A673 (cell line): ENCODE measurements around the gene ITGA6. TPM values are rescaled to one million over a fixed set of nuclear protein-coding genes. Genes with fewer than 3 reads are reported as not detected.

Source experiments
- BruUV-seq: library from RNA; stranded (reverse); fragments of 400-500 nt; replicated peaks from 2 replicates; lab custom pipeline; 2021; lab: Mats Ljungman, UMichigan
- CTCF ChIA-PET: fragments of 300-600 bp; sonication (Branson Sonifier 250); formaldehyde crosslinking; loops from one replicate; lab custom pipeline; 2022; ENCODE audit warnings: antibody characterized with exemption; lab: Charles Lee
- POLR2A ChIA-PET: fragments of 300-600 bp; sonication (Branson Sonifier 250); formaldehyde crosslinking; loops from one replicate; lab custom pipeline; 2022; ENCODE audit warnings: antibody characterized with exemption; ENCODE audit not compliant: low non-redundant PET; lab: Charles Lee
- DNase-seq: peaks from one replicate; pipeline ENCODE4 v3.0.0-alpha.2; 2015; ENCODE audit warnings: low spot score
- H3K27ac ChIP-seq: fragments of 200-600 bp; sonication (generic); 2 replicates; pipeline ENCODE4 v1.5.1; 2016; ENCODE audit warnings: mixed run types, low read depth, mild to moderate bottlenecking, mixed read lengths, antibody characterized with exemption, low read length; ENCODE audit not compliant: poor library complexity, severe bottlenecking
- H3K27me3 ChIP-seq: fragments of 200-600 bp; sonication (generic); replicated peaks from 2 replicates; pipeline ENCODE4 v1.6.1; 2017; ENCODE audit warnings: mixed run types, low read depth, mild to moderate bottlenecking, mixed read lengths, antibody characterized with exemption, low read length; ENCODE audit not compliant: insufficient read depth, poor library complexity
- H3K36me3 ChIP-seq: fragments of 200-600 bp; sonication (generic); 2 replicates; pipeline ENCODE4 v1.6.1; 2016; ENCODE audit warnings: mixed run types, mild to moderate bottlenecking, mixed read lengths, antibody characterized with exemption, low read length; ENCODE audit not compliant: insufficient read depth, poor library complexity, severe bottlenecking
- H3K4me1 ChIP-seq: fragments of 200-600 bp; sonication (generic); 2 replicates; pipeline ENCODE4 v1.6.1; 2017; ENCODE audit warnings: mixed run types, mild to moderate bottlenecking, mixed read lengths, antibody characterized with exemption, low read length; ENCODE audit not compliant: insufficient read depth, poor library complexity, severe bottlenecking
- H3K4me3 ChIP-seq: fragments of 200-600 bp; sonication (generic); 2 replicates; pipeline ENCODE4 v1.5.1; 2016; ENCODE audit warnings: low read depth, mixed run types, mild to moderate bottlenecking, mixed read lengths, low read length; ENCODE audit not compliant: poor library complexity, severe bottlenecking
- H3K9me3 ChIP-seq: fragments of 200-600 bp; sonication (generic); 2 replicates; pipeline ENCODE4 v1.6.1; 2016; ENCODE audit warnings: mixed run types, low read depth, mild to moderate bottlenecking, mixed read lengths, antibody characterized with exemption, low read length; ENCODE audit not compliant: poor library complexity, severe bottlenecking
- CTCF ChIP-seq: fragments of 300-800, 200-600 bp; sonication (generic); conservative IDR thresholded peaks from 2 replicates; pipeline ENCODE4 v1.5.1; 2017; ENCODE audit warnings: low read depth, mild to moderate bottlenecking, antibody characterized with exemption, low read length, moderate library complexity, mixed read lengths
- EZH2 ChIP-seq: fragments of 200-600 bp; sonication (generic); IDR thresholded peaks from 2 replicates; pipeline ENCODE4 v1.6.1; 2017; ENCODE audit warnings: borderline replicate concordance, low read depth, mild to moderate bottlenecking, mixed read lengths, antibody characterized with exemption, low read length; ENCODE audit not compliant: poor library complexity, severe bottlenecking
- intact Hi-C: fragments of 100-400 bp; cut with micrococcal nuclease; formaldehyde crosslinking; loops from one replicate; pipeline ENCODE4 v1.10.0; 2022; ENCODE audit not compliant: unreplicated experiment
- total RNA-seq: library from RNA; stranded (reverse); gene quantifications from 2 replicates; pipeline ENCODE4 v1.2.3, GENCODE V29; 2021

The ITGA6 gene
- total RNA-seq, 1 experiment from 2014 or later = 7.7 TPM

GRCh38 chr2:172445851-172446250 is 18.5 kb downstream of the ITGA6 start:
- no peak overlapping the region for H3K27ac ChIP-seq
- no peak overlapping the region for H3K4me3 ChIP-seq
- no peaks in the 10 kb centered on the region for H3K36me3 ChIP-seq
- TF ChIP-seq EZH2 (no peak), CTCF (no peak)
- BruUV-seq = no TSS peak
- no peaks in the 10 kb centered on the region for H3K9me3 ChIP-seq
- POLR2A ChIA-PET = no interaction called here
- CTCF ChIA-PET = interaction anchor here (0.8 to 1.2 kb wide), 2 partner anchors 15 to 19 kb away, joined by 3 read pairs; partner anchors contain the start of gene ITGA6
- intact Hi-C loops = no loop called here
- H3K4me1 ChIP-seq = peaks cover 42% of the 10 kb centered on the region
- no peaks in the 10 kb centered on the region for H3K27me3 ChIP-seq
- peak; percentile 86 for DNase-seq

- Histone ChIP-seq H3K36me3 (no peaks in the 10 kb centered on the region), H3K9me3 (no peaks in the 10 kb centered on the region), H3K27ac (no peak overlapping the region), H3K4me1 (peaks cover 34% of the 10 kb centered on the region), H3K27me3 (no peaks in the 10 kb centered on the region), H3K4me3 (no peak overlapping the region)
- ChIA-PET CTCF (interaction anchor here (0.8 to 1.2 kb wide), 2 partner anchors 15 to 20 kb away, joined by 3 read pairs; partner anchors contain the start of gene ITGA6), POLR2A (no interaction called here)
- TF ChIP-seq EZH2 = no peak
- DNase-seq = peak; percentile 91
- intact Hi-C loops = no loop called here
- BruUV-seq = no TSS peak
Measured at GRCh38 chr2:172446474-172447063, 19.2 kb downstream of the ITGA6 start.

GRCh38 chr2:172447811-172448493 is 20.6 kb downstream of the ITGA6 start:
- H3K36me3 ChIP-seq = no peaks in the 10 kb centered on the region
- TF ChIP-seq EZH2 (no peak), CTCF (no peak)
- no peak for DNase-seq
- H3K4me3 ChIP-seq = no peak overlapping the region
- intact Hi-C loops = no loop called here
- H3K27me3 ChIP-seq = no peaks in the 10 kb centered on the region
- H3K9me3 ChIP-seq = no peaks in the 10 kb centered on the region
- no TSS peak for BruUV-seq
- POLR2A ChIA-PET = no interaction called here
- H3K27ac ChIP-seq = no peak overlapping the region
- CTCF ChIA-PET = no interaction called here
- peaks cover 22% of the 10 kb centered on the region for H3K4me1 ChIP-seq
